ENCODE data around the gene DPH5.

DPH5 gene

DNA sequence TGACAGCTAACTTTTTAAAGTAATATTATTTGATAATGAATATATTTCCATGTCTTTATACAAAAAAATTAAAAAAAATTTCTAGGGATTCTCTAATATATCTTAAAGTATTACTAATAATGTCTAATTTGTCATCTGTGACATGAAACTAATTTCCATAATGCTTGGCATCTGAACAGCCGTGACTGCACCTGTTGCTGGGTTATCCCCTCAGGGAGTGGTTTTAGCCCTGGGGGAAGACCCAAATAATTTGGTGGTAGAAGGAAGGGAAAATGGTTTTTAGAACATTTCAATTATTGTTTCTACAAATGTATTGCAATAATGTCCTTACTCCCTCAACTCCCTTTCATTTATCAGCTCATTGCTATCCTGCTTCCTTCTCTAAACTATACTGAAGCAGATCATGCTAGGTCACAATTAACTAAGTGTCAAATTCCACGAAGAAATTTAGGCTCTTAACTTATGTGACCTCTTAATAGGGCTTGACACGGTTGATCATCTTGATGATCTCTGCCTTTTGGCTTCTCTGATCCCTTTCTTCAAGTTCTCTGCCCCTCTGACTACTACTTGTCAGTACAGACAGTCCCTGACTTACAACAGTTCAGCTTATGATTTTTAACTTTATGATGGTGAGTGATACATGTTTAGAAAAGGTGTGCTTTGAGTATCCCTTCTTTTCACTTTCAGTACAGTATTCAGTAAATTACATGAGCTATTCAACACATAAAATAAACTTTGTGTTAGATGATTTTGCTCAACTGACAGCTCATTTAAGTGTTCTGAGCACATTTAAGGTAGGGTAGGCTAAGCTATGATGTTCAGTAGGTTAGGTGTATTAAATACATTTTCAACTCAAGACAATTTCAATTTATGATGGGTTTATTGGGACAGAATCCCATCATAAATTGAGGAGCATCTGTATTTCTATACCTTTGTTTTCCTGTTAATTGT lies 26.4 kb upstream of the DPH5 start:
- TF ChIP-seq, protein P1, sequence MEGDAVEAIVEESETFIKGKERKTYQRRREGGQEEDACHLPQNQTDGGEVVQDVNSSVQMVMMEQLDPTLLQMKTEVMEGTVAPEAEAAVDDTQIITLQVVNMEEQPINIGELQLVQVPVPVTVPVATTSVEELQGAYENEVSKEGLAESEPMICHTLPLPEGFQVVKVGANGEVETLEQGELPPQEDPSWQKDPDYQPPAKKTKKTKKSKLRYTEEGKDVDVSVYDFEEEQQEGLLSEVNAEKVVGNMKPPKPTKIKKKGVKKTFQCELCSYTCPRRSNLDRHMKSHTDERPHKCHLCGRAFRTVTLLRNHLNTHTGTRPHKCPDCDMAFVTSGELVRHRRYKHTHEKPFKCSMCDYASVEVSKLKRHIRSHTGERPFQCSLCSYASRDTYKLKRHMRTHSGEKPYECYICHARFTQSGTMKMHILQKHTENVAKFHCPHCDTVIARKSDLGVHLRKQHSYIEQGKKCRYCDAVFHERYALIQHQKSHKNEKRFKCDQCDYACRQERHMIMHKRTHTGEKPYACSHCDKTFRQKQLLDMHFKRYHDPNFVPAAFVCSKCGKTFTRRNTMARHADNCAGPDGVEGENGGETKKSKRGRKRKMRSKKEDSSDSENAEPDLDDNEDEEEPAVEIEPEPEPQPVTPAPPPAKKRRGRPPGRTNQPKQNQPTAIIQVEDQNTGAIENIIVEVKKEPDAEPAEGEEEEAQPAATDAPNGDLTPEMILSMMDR (IDR thresholded peaks at IDR 0.05; ENCODE audit: low read depth, low read length), result no peak
- no peaks in the 10 kb centered on the region for H3K27me3 ChIP-seq (ENCODE audit: insufficient read depth, low read depth, severe bottlenecking)
- no peaks in the 10 kb centered on the region for H3K9me3 ChIP-seq (ENCODE audit: severe bottlenecking)
- no peak overlapping the region for H3K27ac ChIP-seq
- no peak overlapping the region for H3K4me3 ChIP-seq (ENCODE audit: low read depth, low read length)
- no peak for DNase-seq
- no peaks in the 10 kb centered on the region for H3K36me3 ChIP-seq

DNA sequence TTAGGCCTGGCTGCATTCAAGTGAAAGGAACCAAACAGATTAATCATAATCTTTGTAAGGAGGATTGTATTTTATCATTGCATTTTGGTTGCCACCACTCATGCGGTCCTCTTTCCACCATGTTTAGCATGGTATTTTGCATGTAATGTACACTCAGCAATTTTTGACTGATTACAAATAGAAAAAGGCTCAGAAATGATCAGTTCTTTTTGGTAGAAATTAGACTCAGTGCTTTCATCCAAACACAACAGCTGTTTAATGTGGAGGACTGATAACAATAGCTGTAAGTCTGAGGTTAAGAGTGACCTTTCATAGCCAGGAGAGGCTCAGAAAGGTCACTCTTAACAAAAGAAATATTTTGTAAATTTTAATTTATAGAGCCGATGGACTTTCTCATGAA lies 25.3 kb upstream of the DPH5 start:
- Histone ChIP-seq H3K27ac (no peak overlapping the region), H3K4me3 (ENCODE audit: low read depth, low read length) (no peak overlapping the region), H3K36me3 (no peaks in the 10 kb centered on the region), H3K27me3 (ENCODE audit: insufficient read depth, low read depth, severe bottlenecking) (no peaks in the 10 kb centered on the region), H3K9me3 (ENCODE audit: severe bottlenecking) (no peaks in the 10 kb centered on the region)
- TF ChIP-seq, protein P1 (IDR thresholded peaks at IDR 0.05; ENCODE audit: low read depth, low read length), result no peak
- DNase-seq, result no peak

DNA sequence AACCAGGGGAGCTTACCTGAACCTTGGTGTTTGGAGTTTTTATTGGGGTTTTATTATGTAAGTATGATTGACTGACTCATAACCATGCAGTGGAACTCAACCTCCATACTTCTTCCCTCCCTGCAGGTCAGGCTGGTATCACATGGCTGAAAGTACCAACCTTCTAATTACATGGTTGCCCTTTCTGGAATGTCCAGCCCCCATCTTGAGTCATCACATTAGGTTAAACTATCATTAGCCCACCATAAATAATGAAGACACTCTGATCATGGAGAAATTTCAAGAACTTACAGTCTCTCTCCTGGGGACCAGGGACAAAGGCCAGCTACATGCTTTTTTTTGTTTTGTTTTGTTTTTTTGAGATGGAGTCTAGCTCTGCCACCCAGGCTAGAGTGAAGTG lies 19.2 kb upstream of the DPH5 start:
- Histone ChIP-seq H3K27me3 (ENCODE audit: insufficient read depth, low read depth, severe bottlenecking) (no peaks in the 10 kb centered on the region), H3K27ac (no peak overlapping the region), H3K4me3 (ENCODE audit: low read depth, low read length) (no peak overlapping the region), H3K9me3 (ENCODE audit: severe bottlenecking) (no peaks in the 10 kb centered on the region), H3K36me3 (no peaks in the 10 kb centered on the region)
- TF ChIP-seq, protein P1 (IDR thresholded peaks at IDR 0.05; ENCODE audit: low read depth, low read length), result no peak
- no peak for DNase-seq

DNA sequence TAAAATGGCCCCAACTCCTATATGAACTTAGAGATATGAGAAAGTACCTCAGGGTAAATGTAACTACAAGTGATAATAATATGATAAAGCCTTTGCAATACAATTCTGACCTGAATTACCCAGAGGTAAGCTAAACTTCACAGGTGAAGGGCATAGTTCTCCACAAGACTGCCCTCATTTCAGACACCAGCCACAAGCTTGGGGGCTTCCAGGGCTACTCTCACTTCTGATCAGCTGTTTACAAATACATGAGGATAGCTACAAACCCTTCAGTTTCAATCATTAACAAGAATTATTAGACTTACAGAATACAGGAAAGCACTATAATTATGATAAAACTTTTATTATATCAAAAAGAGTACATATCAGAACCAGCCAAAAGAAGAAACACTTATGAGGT lies 18.7 kb upstream of the DPH5 start:
- H3K4me3 ChIP-seq (ENCODE audit: low read depth, low read length), result no peak overlapping the region
- DNase-seq, result no peak
- TF ChIP-seq, protein P1 (IDR thresholded peaks at IDR 0.05; ENCODE audit: low read depth, low read length), result no peak
- no peak overlapping the region for H3K27ac ChIP-seq
- no peaks in the 10 kb centered on the region for H3K27me3 ChIP-seq (ENCODE audit: insufficient read depth, low read depth, severe bottlenecking)
- H3K36me3 ChIP-seq, result no peaks in the 10 kb centered on the region
- no peaks in the 10 kb centered on the region for H3K9me3 ChIP-seq (ENCODE audit: severe bottlenecking)

DNA sequence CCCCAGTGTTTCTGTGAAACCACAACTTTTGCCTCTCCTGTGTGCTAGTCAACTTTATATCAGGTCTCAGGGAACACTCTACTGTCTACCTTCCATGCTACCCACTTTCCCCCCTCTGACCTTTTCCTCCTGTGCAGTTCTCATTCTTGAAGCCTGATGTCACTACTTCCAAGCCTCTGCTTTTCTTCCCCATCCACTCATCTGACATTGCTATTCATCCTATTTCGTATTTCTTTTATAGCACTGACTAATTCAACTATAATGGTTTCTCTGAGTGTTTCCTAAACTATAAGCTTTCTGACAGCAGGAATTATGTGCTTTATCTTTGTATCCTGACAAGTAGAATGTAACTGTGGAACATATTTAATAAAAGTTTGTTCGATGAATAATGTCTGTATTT lies 18.2 kb upstream of the DPH5 start:
- Histone ChIP-seq H3K27ac (no peak overlapping the region), H3K9me3 (ENCODE audit: severe bottlenecking) (no peaks in the 10 kb centered on the region), H3K36me3 (no peaks in the 10 kb centered on the region), H3K4me3 (ENCODE audit: low read depth, low read length) (no peak overlapping the region), H3K27me3 (ENCODE audit: insufficient read depth, low read depth, severe bottlenecking) (no peaks in the 10 kb centered on the region)
- DNase-seq, result no peak
- TF ChIP-seq, protein P1 (IDR thresholded peaks at IDR 0.05; ENCODE audit: low read depth, low read length), result 0 out of 2 replicates have a peak, but pooled peaks have one; percentile 9
